ENCODE results near the gene CEBPZ. TPM values are rescaled to one million over a fixed set of nuclear protein-coding genes. Genes with fewer than 3 reads are reported as not detected.

The CEBPZ gene
- total and polyA plus RNA-seq, 10 of the 15 experiments (the other 5 are each of a cell fraction or from before 2014, with no cell fraction given): 29.4 to 89.2 (median 49.5) TPM

DNA sequence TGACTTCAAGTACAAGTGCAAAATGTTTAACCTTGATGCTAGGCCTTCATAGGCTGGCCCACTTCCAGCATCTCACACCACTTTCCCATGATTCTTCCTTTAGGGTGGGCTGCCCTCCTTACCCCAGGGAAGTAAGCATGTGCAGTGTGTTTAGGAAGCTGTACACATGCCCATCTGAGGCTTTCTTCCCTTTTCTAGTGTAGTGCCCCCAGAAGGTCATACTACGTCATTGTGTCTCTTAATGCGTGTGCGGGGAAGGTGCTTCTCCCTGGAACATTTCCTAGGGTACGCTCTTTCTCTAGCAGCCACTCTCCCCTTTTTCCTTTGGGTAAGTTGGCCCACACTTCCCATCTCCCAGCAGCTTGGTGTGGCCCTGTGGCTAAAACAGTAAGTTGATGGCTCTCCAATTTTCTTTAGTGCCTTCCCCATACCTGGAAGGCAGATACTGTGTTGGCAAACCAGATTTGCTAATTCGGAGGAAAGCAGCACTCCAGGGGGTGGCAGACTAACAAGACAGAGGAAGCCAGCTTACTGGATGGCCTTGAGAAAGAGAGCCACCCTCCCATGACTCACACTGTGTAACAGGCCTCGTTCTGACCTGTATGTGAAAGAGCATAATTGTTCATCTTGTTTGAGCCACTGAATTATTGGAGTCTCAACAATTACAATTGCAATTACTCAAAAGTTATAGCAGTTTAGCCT lies 41.8 kb downstream of the CEBPZ start:
- Histone ChIP-seq H4K20me1 (ENCODE audit: control insufficient read depth, insufficient read depth) (no peaks in the 10 kb centered on the region), H3K27ac (ENCODE audit: control insufficient read depth, insufficient read depth) (no peak overlapping the region), H3K4me2 (ENCODE audit: control insufficient read depth, insufficient read depth) (no peak overlapping the region), H3K9ac (ENCODE audit: control insufficient read depth, insufficient read depth, low read length) (no peak overlapping the region), H3K9me3 (replicated peaks; ENCODE audit: control insufficient read depth, insufficient read depth, low read length) (no peaks in the 10 kb centered on the region), H3K4me1 (ENCODE audit: control insufficient read depth, insufficient read depth, low read length) (no peaks in the 10 kb centered on the region), H2AFZ (ENCODE audit: control insufficient read depth, low read depth, low read length) (no peak overlapping the region), H3K79me2 (ENCODE audit: control insufficient read depth, insufficient read depth, low read length) (no peaks in the 10 kb centered on the region), H3K27me3 (replicated peaks in 1 of 2; ENCODE audit: control insufficient read depth in 2 of 2, insufficient read depth in 2 of 2, low read length in 1 of 2) (no peaks in the 10 kb centered on the region), H3K4me3 (no peak overlapping the region), H3K36me3 (ENCODE audit: control insufficient read depth in 2 of 2, insufficient read depth in 2 of 2, low read length in 1 of 2) (no peaks in the 10 kb centered on the region)
- ChIA-PET SMC1A (ENCODE audit: uncharacterized antibody, unreplicated experiment) (no interaction called here), RAD21 (ENCODE audit: unreplicated experiment) (no interaction called here), POLR2A (no interaction called here), CTCF (interaction anchor here (2.8 kb wide), 1 partner anchor 21 kb away, joined by 10 read pairs; no protein-coding TSS in a partner anchor)
- 68% methylated on average over 6 of the region's 6 CpGs for WGBS (ENCODE audit: insufficient coverage, insufficient replicate concordance, low lambda C conversion rate, missing lambda C conversion rate)
- FAIRE-seq (no peak), ATAC-seq (no peak; the same call in 2 of the 3 replicates), DNase-seq (ENCODE audit: low read depth, low spot score) (no peak)
- no TSS peak for BruUV-seq (replicated peaks)
- in situ Hi-C loops (cut with MboI) (no loop called here), intact Hi-C loops (cut with micrococcal nuclease; ENCODE audit: unreplicated experiment) (no loop called here)
- TF ChIP-seq RFX5 (IDR thresholded peaks at IDR 0.05; ENCODE audit: low read depth, low read length): no peak
- TF ChIP-seq, protein P1, sequence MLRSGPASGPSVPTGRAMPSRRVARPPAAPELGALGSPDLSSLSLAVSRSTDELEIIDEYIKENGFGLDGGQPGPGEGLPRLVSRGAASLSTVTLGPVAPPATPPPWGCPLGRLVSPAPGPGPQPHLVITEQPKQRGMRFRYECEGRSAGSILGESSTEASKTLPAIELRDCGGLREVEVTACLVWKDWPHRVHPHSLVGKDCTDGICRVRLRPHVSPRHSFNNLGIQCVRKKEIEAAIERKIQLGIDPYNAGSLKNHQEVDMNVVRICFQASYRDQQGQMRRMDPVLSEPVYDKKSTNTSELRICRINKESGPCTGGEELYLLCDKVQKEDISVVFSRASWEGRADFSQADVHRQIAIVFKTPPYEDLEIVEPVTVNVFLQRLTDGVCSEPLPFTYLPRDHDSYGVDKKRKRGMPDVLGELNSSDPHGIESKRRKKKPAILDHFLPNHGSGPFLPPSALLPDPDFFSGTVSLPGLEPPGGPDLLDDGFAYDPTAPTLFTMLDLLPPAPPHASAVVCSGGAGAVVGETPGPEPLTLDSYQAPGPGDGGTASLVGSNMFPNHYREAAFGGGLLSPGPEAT (IDR thresholded peaks at IDR 0.05; ENCODE audit: low read depth): no peak
- TF ChIP-seq NFYB (IDR thresholded peaks at IDR 0.05; ENCODE audit: insufficient read depth, low read depth, low read length): no peak

DNA sequence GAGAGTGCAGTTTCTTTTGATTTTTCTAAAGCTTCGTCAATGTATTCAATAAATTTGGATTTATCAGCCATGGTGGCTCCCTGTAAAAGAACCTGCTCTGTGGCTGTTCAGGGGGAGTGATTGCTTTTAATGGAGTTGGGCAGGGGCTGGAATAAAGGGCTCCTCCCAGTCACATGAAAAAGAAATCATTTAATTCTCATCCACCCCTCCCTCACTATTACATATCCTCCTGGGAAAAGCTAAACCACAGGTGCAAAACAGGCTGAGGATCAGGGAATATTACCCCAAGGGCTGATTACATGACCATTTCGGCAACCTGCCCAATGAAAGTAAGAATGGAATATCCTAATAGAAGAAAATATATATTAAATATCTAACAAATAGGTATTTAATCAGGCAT lies 42.8 kb downstream of the CEBPZ start, which contains the start of gene SULT6B1:
Gene SULT6B1 (minus strand): TSS at position 101 of the 400 bp plus-strand sequence. CDS start 30 bp downstream, at position 71.
- ChIA-PET CTCF (interaction anchor here (2.8 kb wide), 1 partner anchor 20 kb away, joined by 10 read pairs; no protein-coding TSS in a partner anchor), POLR2A (no interaction called here), SMC1A (ENCODE audit: uncharacterized antibody, unreplicated experiment) (no interaction called here), RAD21 (ENCODE audit: unreplicated experiment) (no interaction called here)
- no peak within 1 kb of the TSS for H3K9ac ChIP-seq (ENCODE audit: control insufficient read depth, insufficient read depth, low read length)
- no peaks in the 10 kb centered on the region for H4K20me1 ChIP-seq (ENCODE audit: control insufficient read depth, insufficient read depth)
- H3K36me3 ChIP-seq (ENCODE audit: control insufficient read depth in 2 of 2, insufficient read depth in 2 of 2, low read length in 1 of 2): no peaks in the 10 kb centered on the region
- in situ Hi-C loops (cut with MboI) (no loop called here), intact Hi-C loops (cut with micrococcal nuclease; ENCODE audit: unreplicated experiment) (no loop called here)
- ATAC-seq: no peak
- no peaks in the 10 kb centered on the region for H3K9me3 ChIP-seq (replicated peaks; ENCODE audit: control insufficient read depth, insufficient read depth, low read length)
- H3K4me1 ChIP-seq (ENCODE audit: control insufficient read depth, insufficient read depth, low read length): no peaks in the 10 kb centered on the region
- FAIRE-seq: no peak
- 67% methylated on average over 2 of the region's 2 CpGs for WGBS (ENCODE audit: insufficient coverage, insufficient replicate concordance, low lambda C conversion rate, missing lambda C conversion rate)
- H3K4me3 ChIP-seq: no peak within 1 kb of the TSS
- H3K4me2 ChIP-seq (ENCODE audit: control insufficient read depth, insufficient read depth): no peak within 1 kb of the TSS
- H3K27me3 ChIP-seq (replicated peaks in 1 of 2; ENCODE audit: control insufficient read depth in 2 of 2, insufficient read depth in 2 of 2, low read length in 1 of 2): no peaks in the 10 kb centered on the region
- no peak for DNase-seq (ENCODE audit: low read depth, low spot score)
- no peaks in the 10 kb centered on the region for H3K79me2 ChIP-seq (ENCODE audit: control insufficient read depth, insufficient read depth, low read length)
- H2AFZ ChIP-seq (ENCODE audit: control insufficient read depth, low read depth, low read length): no peak within 1 kb of the TSS
- BruUV-seq (replicated peaks): no TSS peak
- H3K27ac ChIP-seq (ENCODE audit: control insufficient read depth, insufficient read depth): no peak within 1 kb of the TSS
- no peak for TF ChIP-seq ZBED1 (IDR thresholded peaks at IDR 0.05; ENCODE audit: borderline replicate concordance)
- TF ChIP-seq, protein P2, sequence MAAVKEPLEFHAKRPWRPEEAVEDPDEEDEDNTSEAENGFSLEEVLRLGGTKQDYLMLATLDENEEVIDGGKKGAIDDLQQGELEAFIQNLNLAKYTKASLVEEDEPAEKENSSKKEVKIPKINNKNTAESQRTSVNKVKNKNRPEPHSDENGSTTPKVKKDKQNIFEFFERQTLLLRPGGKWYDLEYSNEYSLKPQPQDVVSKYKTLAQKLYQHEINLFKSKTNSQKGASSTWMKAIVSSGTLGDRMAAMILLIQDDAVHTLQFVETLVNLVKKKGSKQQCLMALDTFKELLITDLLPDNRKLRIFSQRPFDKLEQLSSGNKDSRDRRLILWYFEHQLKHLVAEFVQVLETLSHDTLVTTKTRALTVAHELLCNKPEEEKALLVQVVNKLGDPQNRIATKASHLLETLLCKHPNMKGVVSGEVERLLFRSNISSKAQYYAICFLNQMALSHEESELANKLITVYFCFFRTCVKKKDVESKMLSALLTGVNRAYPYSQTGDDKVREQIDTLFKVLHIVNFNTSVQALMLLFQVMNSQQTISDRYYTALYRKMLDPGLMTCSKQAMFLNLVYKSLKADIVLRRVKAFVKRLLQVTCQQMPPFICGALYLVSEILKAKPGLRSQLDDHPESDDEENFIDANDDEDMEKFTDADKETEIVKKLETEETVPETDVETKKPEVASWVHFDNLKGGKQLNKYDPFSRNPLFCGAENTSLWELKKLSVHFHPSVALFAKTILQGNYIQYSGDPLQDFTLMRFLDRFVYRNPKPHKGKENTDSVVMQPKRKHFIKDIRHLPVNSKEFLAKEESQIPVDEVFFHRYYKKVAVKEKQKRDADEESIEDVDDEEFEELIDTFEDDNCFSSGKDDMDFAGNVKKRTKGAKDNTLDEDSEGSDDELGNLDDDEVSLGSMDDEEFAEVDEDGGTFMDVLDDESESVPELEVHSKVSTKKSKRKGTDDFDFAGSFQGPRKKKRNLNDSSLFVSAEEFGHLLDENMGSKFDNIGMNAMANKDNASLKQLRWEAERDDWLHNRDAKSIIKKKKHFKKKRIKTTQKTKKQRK (IDR thresholded peaks at IDR 0.05; ENCODE audit: low read depth, low read length): no peak
- TF ChIP-seq PAX5 (IDR thresholded peaks at IDR 0.05; ENCODE audit: borderline replicate concordance, low read depth, low read length): no peak
- no peak for TF ChIP-seq CBX5 (IDR thresholded peaks at IDR 0.05; ENCODE audit: low read depth)
- no peak for TF ChIP-seq ZNF384 (IDR thresholded peaks at IDR 0.05; ENCODE audit: borderline replicate concordance, low read depth, low read length)
- no peak for TF ChIP-seq TBL1XR1 (IDR thresholded peaks at IDR 0.05; ENCODE audit: low read depth, low read length)
- TF ChIP-seq EED (IDR thresholded peaks at IDR 0.05; ENCODE audit: low read depth): no peak
- TF ChIP-seq STAT3 (IDR thresholded peaks at IDR 0.05; ENCODE audit: low read depth, low read length): no peak
- no peak for TF ChIP-seq YY1 (IDR thresholded peaks at IDR 0.05; ENCODE audit: low read depth, low read length)
- TF ChIP-seq EZH2 (IDR thresholded peaks at IDR 0.05; ENCODE audit: borderline replicate concordance, control insufficient read depth, low read depth, low read length): no peak
